HG02571 (cell line): ENCODE data around the gene BCAS3.

ENCODE experiments used
- ATAC-seq: cut with Tn5 transposase; IDR thresholded peaks from one replicate; pipeline ENCODE4 v1.9.1; 2021; ENCODE audit warnings: mild to moderate bottlenecking, moderate library complexity; ENCODE audit not compliant: unreplicated experiment

The BCAS3 gene

GRCh38 chr17:61106354-61106753, 428.7 kb downstream of the BCAS3 start:
- no peak for ATAC-seq

- no peak for ATAC-seq
Observed at GRCh38 chr17:61116577-61116976, 438.9 kb downstream of the BCAS3 start.

GRCh38 chr17:61117983-61118382, 440.3 kb downstream of the BCAS3 start:
- no peak for ATAC-seq

GRCh38 chr17:61118871-61119270, 441.2 kb downstream of the BCAS3 start:
- ATAC-seq: no peak

GRCh38 chr17:61122326-61122913, 444.8 kb downstream of the BCAS3 start:
- ATAC-seq: no peak

GRCh38 chr17:61124562-61124961, 446.9 kb downstream of the BCAS3 start:
- ATAC-seq: no peak

GRCh38 chr17:61126473-61127249, 449.0 kb downstream of the BCAS3 start:
- ATAC-seq: no peak

GRCh38 chr17:61127960-61128359, 450.3 kb downstream of the BCAS3 start:
- ATAC-seq: no peak

- ATAC-seq: no peak
Observed at GRCh38 chr17:61128661-61129115, 451.0 kb downstream of the BCAS3 start.

- ATAC-seq: no peak
Observed at GRCh38 chr17:61129267-61130254, 451.9 kb downstream of the BCAS3 start.

- no peak for ATAC-seq
Observed at GRCh38 chr17:61130330-61130729, 452.7 kb downstream of the BCAS3 start.

- ATAC-seq: no peak
Observed at GRCh38 chr17:61131585-61131984, 453.9 kb downstream of the BCAS3 start.

- ATAC-seq: no peak
Observed at GRCh38 chr17:61132524-61132923, 454.9 kb downstream of the BCAS3 start.

- ATAC-seq: no peak
Observed at GRCh38 chr17:61133853-61134252, 456.2 kb downstream of the BCAS3 start.

GRCh38 chr17:61134551-61135235, 457.0 kb downstream of the BCAS3 start:
- no peak for ATAC-seq

- no peak for ATAC-seq
Observed at GRCh38 chr17:61135782-61136181, 458.1 kb downstream of the BCAS3 start.

GRCh38 chr17:61136296-61136695, 458.6 kb downstream of the BCAS3 start:
- ATAC-seq: no peak

GRCh38 chr17:61139219-61139618, 461.6 kb downstream of the BCAS3 start:
- peak; percentile 62 for ATAC-seq

- ATAC-seq: no peak
Observed at GRCh38 chr17:61140081-61140786, 462.6 kb downstream of the BCAS3 start.

GRCh38 chr17:61143026-61143425, 465.4 kb downstream of the BCAS3 start:
- no peak for ATAC-seq
